SH-SY5Y (cell line): ENCODE results near the gene SLC24A5.

ENCODE experiments used
- GATA2 ChIP-seq: IDR thresholded peaks from 2 replicates; pipeline ENCODE4 v1.6.1; 2011; ENCODE audit warnings: mild to moderate bottlenecking, low read depth, low read length
- GATA3 ChIP-seq: IDR thresholded peaks from 2 replicates; pipeline ENCODE4 v1.6.1; 2011; ENCODE audit warnings: low read depth, mild to moderate bottlenecking, low read length, moderate library complexity

DNA sequence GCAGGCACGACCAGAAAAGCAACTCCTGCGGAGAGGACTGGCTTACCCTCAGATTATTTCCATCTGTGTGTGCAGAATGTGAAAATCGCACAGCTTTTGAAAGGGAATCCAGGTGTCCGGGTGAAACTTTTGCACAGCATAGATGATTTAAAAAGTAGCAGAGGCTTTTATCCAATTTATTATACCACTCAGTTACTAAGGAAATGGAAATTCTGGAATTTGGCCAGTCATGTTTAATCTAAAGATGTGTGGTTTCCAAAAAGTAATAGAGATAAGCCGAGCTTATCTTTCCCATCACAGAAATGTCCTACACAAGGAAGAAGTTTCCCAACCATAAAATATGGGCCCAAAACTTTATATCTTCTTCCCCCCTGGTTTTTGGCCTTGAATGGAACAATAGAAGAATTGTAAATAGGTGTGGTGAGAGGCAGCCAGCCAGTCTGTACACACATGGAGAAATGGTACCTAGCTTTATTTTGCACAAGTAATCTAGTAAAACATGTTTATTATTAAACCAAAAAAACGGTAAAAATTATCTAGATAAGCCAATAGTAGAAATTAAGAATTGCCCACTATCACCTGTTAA lies 19.3 kb upstream of the SLC24A5 start:
- TF ChIP-seq GATA3 (0 out of 2 replicates have a peak, but pooled peaks have one; percentile 41), GATA2 (no peak)
